Common myeloid progenitor, CD34-positive (primary cell): ENCODE measurements around the gene SIK2.
"Not testable (repeated sequence)": the region's sequence is repeated elsewhere in the genome, so short reads cannot be mapped to it uniquely, and the experiment has no call there.

Source experiments
- CTCF ChIA-PET: fragments of 350-600 bp; sonication (Branson Sonifier 250); formaldehyde crosslinking; loops from one replicate; lab custom pipeline; 2021; ENCODE audit warnings: antibody characterized with exemption; lab: Charles Lee
- POLR2A ChIA-PET: fragments of 350-600 bp; sonication (Branson Sonifier 250); formaldehyde crosslinking; loops from one replicate; lab custom pipeline; 2021; ENCODE audit warnings: antibody characterized with exemption; lab: Charles Lee
- DNase-seq, 3 donors: peaks; one replicate each; pipeline versions ENCODE4 v3.0.0 to v3.0.0-alpha.2; 2013
- H3K27ac ChIP-seq, 2 experiments: 1 replicate in 1 of 2; 2 replicates in 1 of 2; pipeline ENCODE4 v1.7.0; 2013; ENCODE audit warnings: inconsistent platforms in 2 of 2, low read length in 2 of 2, mild to moderate bottlenecking in 2 of 2, low read depth in 1 of 2, moderate library complexity in 1 of 2; ENCODE audit not compliant: severe bottlenecking in 2 of 2, insufficient read depth in 1 of 2, poor library complexity in 1 of 2
- H3K27me3 ChIP-seq, 5 experiments: replicated peaks in 2 of 5; 1 replicate in 3 of 5; 2 replicates in 2 of 5; pipeline versions ENCODE4 v1.6.1 to v1.7.0; 2013; ENCODE audit warnings: low read length in 4 of 5, mild to moderate bottlenecking in 2 of 5, moderate library complexity in 2 of 5, inconsistent platforms in 1 of 5; ENCODE audit not compliant: insufficient read depth in 5 of 5, control insufficient read depth in 4 of 5
- H3K36me3 ChIP-seq, 4 experiments: 1 replicate in 2 of 4; 2 replicates in 2 of 4; pipeline versions ENCODE4 v1.6.1 to v1.7.0; 2013; ENCODE audit warnings: low read length in 3 of 4, control low read depth in 1 of 4, mild to moderate bottlenecking in 1 of 4; ENCODE audit not compliant: control insufficient read depth in 4 of 4, insufficient read depth in 4 of 4
- H3K4me1 ChIP-seq, 4 experiments: 1 replicate in 3 of 4; 2 replicates in 1 of 4; pipeline versions ENCODE4 v1.6.1 to v1.7.1; 2013; ENCODE audit warnings: low read length in 3 of 4, mild to moderate bottlenecking in 3 of 4, control low read depth in 1 of 4, inconsistent platforms in 1 of 4, moderate library complexity in 1 of 4; ENCODE audit not compliant: control insufficient read depth in 4 of 4, insufficient read depth in 4 of 4; ENCODE audit errors: control extremely low read depth in 1 of 4
- H3K4me3 ChIP-seq, 7 experiments: 1 replicate in 4 of 7; 2 replicates in 3 of 7; pipeline versions ENCODE4 v1.5.1 to v1.7.0; 2013; ENCODE audit warnings: mild to moderate bottlenecking in 7 of 7, low read length in 6 of 7, moderate library complexity in 6 of 7, inconsistent platforms in 2 of 7, low read depth in 2 of 7, control low read depth in 1 of 7; ENCODE audit not compliant: insufficient read depth in 4 of 7, control insufficient read depth in 1 of 7; ENCODE audit errors: extremely low read depth in 1 of 7
- H3K9me3 ChIP-seq, 5 experiments: 1 replicate in 4 of 5; 2 replicates in 1 of 5; pipeline versions ENCODE4 v1.6.1 to v1.7.1; 2013; ENCODE audit warnings: low read length in 4 of 5, mild to moderate bottlenecking in 2 of 5, inconsistent platforms in 1 of 5, low read depth in 1 of 5, moderate library complexity in 1 of 5; ENCODE audit not compliant: control insufficient read depth in 4 of 5, insufficient read depth in 2 of 5; ENCODE audit errors: control extremely low read depth in 1 of 5
- WGBS: methylation state at CpG from one replicate; pipeline ENCODE4 v1.1.5; 2013; ENCODE audit not compliant: insufficient coverage; 5-methylcytosine and 5-hydroxymethylcytosine counted together

The SIK2 gene

GRCh38 chr11:111644922-111645321 lies 42.7 kb downstream of the SIK2 start:
- Histone ChIP-seq H3K36me3 (peaks cover 2 to 9% (median 7%) of the 10 kb centered on the region in 4 experiments), H3K9me3 (no peaks in the 10 kb centered on the region), H3K27ac (no peak overlapping the region), H3K4me1 (peaks cover 0 to 6% (median 0%) of the 10 kb centered on the region in 4 experiments), H3K4me3 (no peak overlapping the region), H3K27me3 (no peaks in the 10 kb centered on the region)
- CTCF ChIA-PET: interaction anchor here (1.0 kb wide), 1 partner anchor 8 kb away, joined by 3 read pairs; no protein-coding TSS in a partner anchor
- POLR2A ChIA-PET: interaction anchor here (0.6 kb wide), 1 partner anchor 44 kb away, joined by 3 read pairs; no protein-coding TSS in a partner anchor
- DNase-seq: no peak
- WGBS: no CpG with 5 or more reads among the region's 1 CpG

GRCh38 chr11:111645657-111646316 lies 43.5 kb downstream of the SIK2 start:
- Histone ChIP-seq H3K36me3 (peaks cover 2 to 9% (median 7%) of the 10 kb centered on the region in 4 experiments), H3K27ac (no peak overlapping the region), H3K27me3 (no peaks in the 10 kb centered on the region), H3K4me1 (peaks cover 0 to 6% (median 0%) of the 10 kb centered on the region in 4 experiments), H3K4me3 (no peak overlapping the region), H3K9me3 (no peaks in the 10 kb centered on the region)
- DNase-seq: no peak
- WGBS: no CpG with 5 or more reads among the region's 9 CpGs
- CTCF ChIA-PET: no interaction called here
- POLR2A ChIA-PET: no interaction called here

GRCh38 chr11:111651336-111651735 lies 49.1 kb downstream of the SIK2 start:
- DNase-seq, POLR2A ChIA-PET: not testable (repeated sequence)
- 93% methylated on average over 2 of the region's 5 CpGs for WGBS

GRCh38 chr11:111652184-111652583 lies 49.9 kb downstream of the SIK2 start:
- Histone ChIP-seq H3K9me3 (no peaks in the 10 kb centered on the region), H3K4me3 (no peak overlapping the region), H3K27ac (no peak overlapping the region), H3K36me3 (peaks cover 4 to 11% (median 7%) of the 10 kb centered on the region in 4 experiments), H3K27me3 (no peaks in the 10 kb centered on the region), H3K4me1 (no peaks in the 10 kb centered on the region)
- POLR2A ChIA-PET: no interaction called here
- CTCF ChIA-PET: no interaction called here
- DNase-seq: no peak
- no CpG with 5 or more reads among the region's 2 CpGs for WGBS

More at GRCh38 chr11:111651336-111651735, 49.1 kb downstream of the SIK2 start:
- H3K4me1 ChIP-seq, H3K27me3 ChIP-seq, H3K9me3 ChIP-seq, CTCF ChIA-PET, H3K27ac ChIP-seq, H3K4me3 ChIP-seq: not testable (repeated sequence)
- H3K36me3 ChIP-seq: peaks cover 4 to 11% (median 7%) of the 10 kb centered on the region in 4 experiments

- Histone ChIP-seq H3K9me3 (no peaks in the 10 kb centered on the region), H3K27ac (no peak overlapping the region), H3K4me1 (peaks cover 0 to 5% (median 2%) of the 10 kb centered on the region in 4 experiments), H3K36me3 (peaks cover 4 to 9% (median 6%) of the 10 kb centered on the region in 4 experiments), H3K27me3 (no peaks in the 10 kb centered on the region), H3K4me3 (no peak overlapping the region)
- ChIA-PET POLR2A (no interaction called here), CTCF (no interaction called here)
- no peak for DNase-seq
These were observed 52.4 kb downstream of the SIK2 start for GRCh38 chr11:111654601-111655000.

GRCh38 chr11:111655924-111656323 lies 53.7 kb downstream of the SIK2 start:
- ChIA-PET POLR2A (no interaction called here), CTCF (no interaction called here)
- WGBS: 100% methylated on average over 1 of the region's 5 CpGs
- Histone ChIP-seq H3K27ac (no peak overlapping the region), H3K27me3 (no peaks in the 10 kb centered on the region), H3K4me1 (peaks cover 0 to 5% (median 2%) of the 10 kb centered on the region in 4 experiments), H3K9me3 (no peaks in the 10 kb centered on the region), H3K36me3 (peaks cover 4 to 9% (median 6%) of the 10 kb centered on the region in 4 experiments), H3K4me3 (no peak overlapping the region)
- no peak for DNase-seq

- H3K4me3 ChIP-seq, H3K36me3 ChIP-seq, DNase-seq, H3K27me3 ChIP-seq, CTCF ChIA-PET, H3K27ac ChIP-seq, H3K4me1 ChIP-seq, H3K9me3 ChIP-seq: not testable (repeated sequence)
- POLR2A ChIA-PET: interaction anchor here (0.6 kb wide), 1 partner anchor 9 kb away, joined by 3 read pairs; no protein-coding TSS in a partner anchor
- WGBS: no CpG with 5 or more reads among the region's 8 CpGs
These were observed 55.7 kb downstream of the SIK2 start for GRCh38 chr11:111657905-111658304.
